Smooth muscle cell (in vitro differentiated cells): ENCODE measurements around the gene FRMPD4. TPM values are rescaled to one million over a fixed set of nuclear protein-coding genes. Genes with fewer than 3 reads are reported as not detected.
A peak's percentile ranks its signal among the peaks of the same experiment; 100 is the strongest.

ENCODE experiments used
- DNase-seq: peaks from one replicate; lab custom pipeline; 2025; ENCODE audit not compliant: unreplicated experiment; lab: John Stamatoyannopoulos, UW
- H2AFZ ChIP-seq: fragments of 200-600 bp; sonication (generic); 2 replicates; pipeline ENCODE4 v1.6.0; 2016; ENCODE audit warnings: antibody characterized with exemption, low read depth, mild to moderate bottlenecking
- H3F3A ChIP-seq: fragments of 200-600 bp; sonication (generic); 2 replicates; pipeline ENCODE4 v1.6.0; 2017; ENCODE audit warnings: antibody characterized with exemption, low read depth
- H3K27ac ChIP-seq: fragments of 200-600 bp; sonication (generic); 2 replicates; pipeline ENCODE4 v1.5.1; 2016; ENCODE audit warnings: low read depth, mild to moderate bottlenecking
- H3K27me3 ChIP-seq: fragments of 200-600 bp; sonication (generic); 2 replicates; pipeline ENCODE4 v1.6.1; 2016; ENCODE audit warnings: low read depth, mild to moderate bottlenecking
- H3K36me3 ChIP-seq: fragments of 200-600 bp; sonication (generic); 2 replicates; pipeline ENCODE4 v1.5.1; 2016; ENCODE audit warnings: low read depth
- H3K4me1 ChIP-seq: fragments of 200-600 bp; sonication (generic); 2 replicates; pipeline ENCODE4 v1.5.1; 2016; ENCODE audit warnings: low read depth
- H3K4me2 ChIP-seq: fragments of 200-600 bp; sonication (generic); 2 replicates; pipeline ENCODE4 v1.6.0; 2016; ENCODE audit warnings: mild to moderate bottlenecking
- H3K4me3 ChIP-seq: fragments of 200-600 bp; sonication (generic); 2 replicates; pipeline ENCODE4 v1.5.1; 2016; ENCODE audit warnings: mild to moderate bottlenecking
- H3K79me2 ChIP-seq: fragments of 200-600 bp; sonication (generic); 2 replicates; pipeline ENCODE4 v1.6.0; 2016; ENCODE audit warnings: low read depth, mild to moderate bottlenecking
- H3K9ac ChIP-seq: fragments of 200-600 bp; sonication (generic); 2 replicates; pipeline ENCODE4 v1.6.0; 2016; ENCODE audit warnings: low read depth
- H3K9me3 ChIP-seq: fragments of 200-600 bp; sonication (generic); replicated peaks from 2 replicates; pipeline ENCODE4 v1.5.1; 2016; ENCODE audit warnings: low read depth
- H4K20me1 ChIP-seq: fragments of 200-600 bp; sonication (generic); 2 replicates; pipeline ENCODE4 v1.6.0; 2016; ENCODE audit warnings: low read depth
- WGBS: methylation state at CpG from one replicate; pipeline ENCODE4 v1.1.7; 2016; ENCODE audit warnings: low lambda C conversion rate; 5-methylcytosine and 5-hydroxymethylcytosine counted together
- polyA plus RNA-seq: library from polyadenylated mRNA; unstranded; fragments of >200 nt; fragmentation: Nextera tagmentation; extraction: Ambion mirVana; gene quantifications from 2 replicates; pipeline ENCODE4 v1.2.1, GENCODE V29; 2016
- total RNA-seq: library from RNA; depleted of rRNA; stranded (reverse); fragments of >200 nt; gene quantifications from 2 replicates; pipeline ENCODE4 v1.2.3, GENCODE V29; 2014
- TF ChIP-seq, protein P1 (sequence below): fragments of 200-600 bp; sonication (generic); IDR thresholded peaks from 2 replicates; pipeline ENCODE4 v1.5.1; 2017; ENCODE audit warnings: borderline replicate concordance, mild to moderate bottlenecking, antibody characterized with exemption; ENCODE audit not compliant: insufficient read depth, poor library complexity, severe bottlenecking

FRMPD4 gene
- total and polyA plus RNA-seq, 2 experiments from 2014 or later, result 0.13 TPM; not detected in 1

DNA sequence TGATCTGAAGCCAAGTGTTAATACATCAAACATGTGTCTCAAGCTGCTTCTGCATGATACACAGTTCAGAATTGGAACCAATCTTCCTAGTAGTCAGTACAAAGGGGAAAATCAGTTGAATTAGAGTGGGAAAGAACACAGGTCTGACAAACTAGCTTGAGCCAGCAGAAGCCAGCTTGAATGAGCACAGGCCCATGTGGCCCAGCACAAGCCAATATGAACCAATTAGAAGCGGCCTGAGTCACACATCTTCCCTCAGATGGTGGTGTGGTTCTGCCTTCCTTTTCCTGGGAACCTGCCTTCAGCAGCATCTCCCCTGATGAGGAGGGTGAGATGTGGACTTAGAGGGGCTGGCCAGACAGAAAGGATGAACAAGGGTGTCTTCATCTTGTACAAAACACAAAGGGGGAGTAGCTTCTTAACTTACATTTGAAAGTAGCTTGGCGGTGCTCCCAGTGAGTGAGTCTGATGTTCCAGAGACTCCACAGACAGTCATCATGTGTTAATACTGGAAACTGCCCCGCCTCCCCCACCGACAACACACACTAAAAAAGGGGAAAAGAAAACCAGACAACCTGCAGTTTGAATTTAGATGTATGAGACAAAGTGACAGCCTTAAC, 72.0 kb downstream of the FRMPD4 start:
- TF ChIP-seq, protein P1, sequence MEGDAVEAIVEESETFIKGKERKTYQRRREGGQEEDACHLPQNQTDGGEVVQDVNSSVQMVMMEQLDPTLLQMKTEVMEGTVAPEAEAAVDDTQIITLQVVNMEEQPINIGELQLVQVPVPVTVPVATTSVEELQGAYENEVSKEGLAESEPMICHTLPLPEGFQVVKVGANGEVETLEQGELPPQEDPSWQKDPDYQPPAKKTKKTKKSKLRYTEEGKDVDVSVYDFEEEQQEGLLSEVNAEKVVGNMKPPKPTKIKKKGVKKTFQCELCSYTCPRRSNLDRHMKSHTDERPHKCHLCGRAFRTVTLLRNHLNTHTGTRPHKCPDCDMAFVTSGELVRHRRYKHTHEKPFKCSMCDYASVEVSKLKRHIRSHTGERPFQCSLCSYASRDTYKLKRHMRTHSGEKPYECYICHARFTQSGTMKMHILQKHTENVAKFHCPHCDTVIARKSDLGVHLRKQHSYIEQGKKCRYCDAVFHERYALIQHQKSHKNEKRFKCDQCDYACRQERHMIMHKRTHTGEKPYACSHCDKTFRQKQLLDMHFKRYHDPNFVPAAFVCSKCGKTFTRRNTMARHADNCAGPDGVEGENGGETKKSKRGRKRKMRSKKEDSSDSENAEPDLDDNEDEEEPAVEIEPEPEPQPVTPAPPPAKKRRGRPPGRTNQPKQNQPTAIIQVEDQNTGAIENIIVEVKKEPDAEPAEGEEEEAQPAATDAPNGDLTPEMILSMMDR, result no peak
- Histone ChIP-seq H3K9me3 (no peaks in the 10 kb centered on the region), H3K4me3 (no peak overlapping the region), H3K27ac (peak overlapping the region; percentile 82), H3K27me3 (no peaks in the 10 kb centered on the region), H3K4me2 (peak overlapping the region; percentile 62), H3K4me1 (no peaks in the 10 kb centered on the region), H4K20me1 (no peaks in the 10 kb centered on the region), H3K9ac (no peak overlapping the region), H2AFZ (no peak overlapping the region), H3K36me3 (no peaks in the 10 kb centered on the region), H3F3A (no peaks in the 10 kb centered on the region), H3K79me2 (no peaks in the 10 kb centered on the region)
- 43% methylated on average over 4 of the region's 4 CpGs for WGBS
- DNase-seq, result no peak

DNA sequence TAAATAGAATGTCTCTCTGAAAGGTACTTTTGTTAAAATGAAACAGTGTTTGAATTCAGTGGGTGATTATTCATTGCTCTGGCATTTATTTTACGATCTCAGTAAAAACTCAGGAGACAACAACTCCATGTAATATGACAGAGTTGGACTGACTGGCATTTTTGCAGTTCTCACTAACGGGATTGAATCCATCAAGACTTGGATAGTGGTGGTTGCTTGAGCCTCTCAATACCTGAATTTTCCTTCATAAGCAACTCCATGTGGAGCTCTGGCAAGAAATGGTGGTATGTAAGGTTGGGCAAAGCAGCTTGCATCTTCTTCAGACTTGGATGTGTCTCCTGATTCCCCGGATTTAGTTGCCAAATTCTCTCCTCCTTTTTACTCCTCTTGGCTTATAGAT, 72.7 kb downstream of the FRMPD4 start:
- no peak overlapping the region for H3K4me3 ChIP-seq
- DNase-seq, result no peak

DNA sequence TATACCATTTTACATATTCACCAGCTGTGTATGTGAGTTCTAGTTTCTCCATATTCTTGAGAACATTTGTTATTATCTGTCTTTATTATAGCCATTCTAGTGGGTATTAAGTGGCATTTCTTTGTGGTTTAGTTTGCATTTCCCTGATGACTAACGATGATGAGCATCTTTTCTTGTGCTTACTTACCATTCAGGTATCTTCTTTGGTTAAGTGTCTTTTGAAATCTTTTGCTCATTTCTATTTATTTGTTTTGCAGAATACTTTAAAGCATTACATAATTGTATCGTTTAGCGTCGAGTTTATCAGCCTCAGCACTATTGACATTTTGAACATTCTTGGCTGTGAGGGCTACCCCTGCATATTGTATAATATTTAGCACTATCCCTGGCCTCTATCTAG, 85.4 kb downstream of the FRMPD4 start:
- no peaks in the 10 kb centered on the region for H3K27me3 ChIP-seq
- no peaks in the 10 kb centered on the region for H3F3A ChIP-seq
- no peak overlapping the region for H3K4me3 ChIP-seq
- H3K4me1 ChIP-seq, result no peaks in the 10 kb centered on the region
- DNase-seq, result no peak
- no peak overlapping the region for H3K9ac ChIP-seq
- H3K79me2 ChIP-seq, result no peaks in the 10 kb centered on the region
- H3K9me3 ChIP-seq, result no peaks in the 10 kb centered on the region
- 83% methylated on average over 4 of the region's 4 CpGs for WGBS
- no peak overlapping the region for H3K27ac ChIP-seq
- no peaks in the 10 kb centered on the region for H3K36me3 ChIP-seq
- no peaks in the 10 kb centered on the region for H4K20me1 ChIP-seq
- TF ChIP-seq, protein P1, result no peak
- H3K4me2 ChIP-seq, result no peak overlapping the region
- H2AFZ ChIP-seq, result no peak overlapping the region

More for the DNA sequence above, 72.7 kb downstream of the FRMPD4 start:
- Histone ChIP-seq H3K27me3 (no peaks in the 10 kb centered on the region), H3K36me3 (no peaks in the 10 kb centered on the region), H3K27ac (peak overlapping the region; percentile 82), H3F3A (no peaks in the 10 kb centered on the region), H3K79me2 (no peaks in the 10 kb centered on the region), H4K20me1 (no peaks in the 10 kb centered on the region), H3K9me3 (no peaks in the 10 kb centered on the region), H3K9ac (no peak overlapping the region), H3K4me2 (peak overlapping the region; percentile 62), H3K4me1 (no peaks in the 10 kb centered on the region), H2AFZ (no peak overlapping the region)
- 43% methylated on average over 3 of the region's 3 CpGs for WGBS
- TF ChIP-seq, protein P1, result no peak

DNA sequence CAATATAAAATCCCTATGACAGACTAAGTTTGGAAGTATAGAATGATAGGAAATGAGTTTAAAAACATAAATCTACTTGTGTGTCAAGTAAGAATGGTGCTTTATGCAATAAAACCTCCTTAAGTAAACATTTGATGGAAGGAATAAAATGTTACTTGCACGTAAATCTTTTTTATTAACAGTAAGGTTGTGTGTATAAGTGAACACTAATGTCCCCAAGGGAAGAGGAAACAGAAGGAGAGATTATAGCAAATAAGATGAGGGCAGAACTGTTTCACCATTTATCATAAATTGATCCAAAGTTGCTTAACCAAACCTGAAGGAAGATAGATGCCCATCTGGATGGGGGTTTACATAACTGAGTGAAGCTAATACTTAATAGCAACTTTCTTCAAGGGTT, 86.8 kb downstream of the FRMPD4 start:
- H3K4me3 ChIP-seq, result no peak overlapping the region
- H3K9ac ChIP-seq, result no peak overlapping the region
- no peaks in the 10 kb centered on the region for H3K9me3 ChIP-seq
- no peaks in the 10 kb centered on the region for H3K4me1 ChIP-seq
- H3F3A ChIP-seq, result no peaks in the 10 kb centered on the region
- no peak for DNase-seq
- TF ChIP-seq, protein P1, result no peak
- H3K79me2 ChIP-seq, result no peaks in the 10 kb centered on the region
- no peak overlapping the region for H2AFZ ChIP-seq
- no peaks in the 10 kb centered on the region for H3K36me3 ChIP-seq
- H3K4me2 ChIP-seq, result no peak overlapping the region
- H3K27ac ChIP-seq, result no peak overlapping the region
- no peaks in the 10 kb centered on the region for H4K20me1 ChIP-seq
- 69% methylated on average over 1 of the region's 1 CpG for WGBS
- H3K27me3 ChIP-seq, result no peaks in the 10 kb centered on the region
